Activated CD4-positive, alpha-beta T cell treated with anti-CD3 and anti-CD28 coated beads for 1 hour (primary cell): ENCODE results near the gene GBA2.

Experiments used
- DNase-seq: peaks from one replicate; pipeline ENCODE4 v3.0.0-alpha.2; 2020

GBA2 gene

DNA sequence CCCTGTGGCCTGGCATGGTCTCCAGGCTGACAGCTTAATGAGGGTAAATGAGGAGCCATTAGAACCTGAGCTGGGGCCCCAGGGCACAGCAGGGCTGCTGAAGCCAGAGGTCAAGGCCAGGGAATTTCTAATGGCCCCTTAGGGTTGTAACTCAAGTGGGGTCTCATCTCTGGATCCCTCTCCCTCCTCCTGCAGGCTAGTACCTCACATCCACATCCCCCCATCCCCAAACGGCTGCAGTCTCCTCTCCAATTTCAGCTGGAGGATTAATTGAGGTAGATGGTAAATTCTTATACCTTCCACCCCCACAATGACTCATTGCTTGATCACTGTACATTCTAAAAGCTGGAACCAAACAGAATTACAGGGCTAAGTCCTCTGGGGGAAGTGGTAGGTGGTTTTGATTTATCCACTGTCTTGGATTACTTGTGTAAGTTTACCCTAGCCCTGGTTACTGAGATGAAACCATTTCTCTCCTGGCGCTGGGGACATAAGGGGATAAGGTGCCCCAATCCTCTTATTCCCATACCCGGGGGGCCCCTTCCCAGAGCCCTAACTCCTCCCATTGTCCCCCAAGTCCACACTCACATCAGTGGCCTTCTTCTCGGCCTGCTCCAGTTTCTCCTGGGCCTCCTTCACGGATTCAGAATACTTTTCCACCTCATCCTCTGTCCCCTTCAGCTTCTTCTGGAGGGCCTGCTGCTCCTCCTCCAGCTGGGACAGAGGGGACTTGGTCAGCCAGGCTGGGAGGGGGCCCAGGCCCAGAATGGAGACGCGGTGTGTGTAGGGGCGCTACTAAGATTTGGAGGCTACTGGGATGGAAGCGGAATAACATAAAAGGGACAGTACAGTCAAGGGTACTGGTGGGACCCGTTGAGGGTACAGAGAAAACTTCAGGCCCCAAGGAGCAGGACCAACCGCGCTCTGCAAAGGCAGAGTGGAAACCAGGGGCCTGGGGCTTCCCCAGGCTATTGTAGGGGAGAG lies 60.2 kb downstream of the GBA2 start:
- no peak for DNase-seq

DNA sequence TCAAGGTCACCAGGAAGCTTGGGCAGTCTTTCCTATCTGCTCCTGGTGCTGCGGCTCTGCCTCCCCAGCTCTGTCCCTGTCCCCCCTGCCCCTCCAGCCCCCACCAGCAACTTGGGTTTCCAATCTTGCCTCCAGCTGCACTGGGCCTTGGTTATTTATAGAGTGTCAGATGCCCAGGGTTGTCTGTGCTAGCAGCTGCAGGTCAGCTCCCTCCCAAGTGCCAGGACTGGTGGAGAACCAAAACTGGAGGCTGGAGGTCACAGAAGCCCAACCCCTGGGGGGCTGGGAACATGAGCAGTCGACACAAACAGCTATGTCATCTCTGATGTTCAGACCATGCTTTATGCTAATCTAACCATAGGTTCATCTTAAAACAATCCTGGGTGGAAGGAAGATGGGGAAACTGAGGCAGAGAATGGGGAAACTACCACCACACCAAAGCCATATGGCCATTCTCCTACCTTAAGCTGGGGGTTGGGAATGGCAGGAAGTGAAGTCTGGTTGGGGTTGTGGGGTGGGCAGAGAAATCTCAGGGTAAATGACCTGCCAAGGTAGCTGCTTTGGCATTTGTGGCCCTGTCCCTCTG lies 61.0 kb downstream of the GBA2 start:
- DNase-seq, result no peak

DNA sequence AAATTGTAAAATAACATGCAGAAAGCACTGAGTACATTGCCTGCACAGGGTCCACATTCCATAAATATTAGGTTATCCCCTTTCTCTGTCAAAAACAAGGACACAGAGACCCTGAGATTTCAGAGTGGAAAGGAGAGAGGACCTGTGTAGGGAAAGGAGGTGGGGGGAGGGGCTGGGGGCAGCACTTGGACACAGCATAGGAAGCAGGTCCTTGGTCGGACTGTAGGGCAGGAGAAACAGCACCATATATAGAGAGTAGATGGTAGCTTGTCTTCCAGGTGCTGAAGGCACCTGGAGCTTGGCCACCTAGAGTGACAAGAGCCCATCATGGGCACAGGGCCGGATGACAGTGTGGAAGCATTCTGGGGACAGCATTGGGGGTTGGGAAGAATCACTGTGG lies 61.7 kb downstream of the GBA2 start:
- no peak for DNase-seq
